Neuronal stem cell (in vitro differentiated cells): Measurements from ENCODE around the gene DLG5.

Source experiments
- DNase-seq: peaks from one replicate; pipeline ENCODE4 v3.0.0-alpha.2; 2013; ENCODE audit warnings: low spot score
- H2AFZ ChIP-seq: one replicate; pipeline ENCODE4 v1.6.1; 2013; ENCODE audit warnings: mild to moderate bottlenecking, low read length, inconsistent platforms
- H2AK5ac ChIP-seq: 2 replicates; pipeline ENCODE4 v1.6.1; 2013; ENCODE audit warnings: low read depth, mild to moderate bottlenecking, inconsistent platforms, low read length, moderate library complexity, mixed read lengths
- H2BK120ac ChIP-seq: 2 replicates; pipeline ENCODE4 v1.6.1; 2013; ENCODE audit warnings: low read depth, mild to moderate bottlenecking, inconsistent platforms, low read length, moderate library complexity, mixed read lengths
- H2BK12ac ChIP-seq: one replicate; pipeline ENCODE4 v1.6.1; 2013; ENCODE audit warnings: low read length, inconsistent platforms
- H2BK15ac ChIP-seq: 2 replicates; pipeline ENCODE4 v1.6.1; 2013; ENCODE audit warnings: mild to moderate bottlenecking, low read length, inconsistent platforms, mixed read lengths
- H2BK5ac ChIP-seq: one replicate; pipeline ENCODE4 v1.6.1; 2013; ENCODE audit warnings: inconsistent platforms, mild to moderate bottlenecking, low read length, moderate library complexity
- H3K14ac ChIP-seq: one replicate; pipeline ENCODE4 v1.6.1; 2013; ENCODE audit warnings: low read length, inconsistent platforms
- H3K18ac ChIP-seq: 2 replicates; pipeline ENCODE4 v1.6.1; 2013; ENCODE audit warnings: low read length, inconsistent platforms
- H3K23ac ChIP-seq: 2 replicates; pipeline ENCODE4 v1.6.1; 2013; ENCODE audit warnings: low read depth, mild to moderate bottlenecking, mixed read lengths, low read length, inconsistent platforms; ENCODE audit not compliant: poor library complexity
- H3K27ac ChIP-seq: replicated peaks from 3 replicates; pipeline ENCODE4 v1.5.1; 2013; ENCODE audit warnings: low read length, inconsistent platforms
- H3K27me3 ChIP-seq, 3 experiments: 2 replicates each; pipeline ENCODE4 v1.6.1; 2013; ENCODE audit warnings: low read length in 3 of 3, mild to moderate bottlenecking in 2 of 3, inconsistent platforms in 1 of 3, low read depth in 1 of 3, mixed read lengths in 1 of 3, moderate library complexity in 1 of 3; ENCODE audit not compliant: control insufficient read depth in 3 of 3, insufficient read depth in 3 of 3
- H3K36me3 ChIP-seq, 2 donors: replicated peaks in 1 of 2; 2 replicates each; pipeline ENCODE4 v1.6.1; 2013; ENCODE audit warnings: low read length in 2 of 2; ENCODE audit not compliant: control insufficient read depth in 2 of 2, insufficient read depth in 2 of 2
- H3K4ac ChIP-seq: 2 replicates; pipeline ENCODE4 v1.6.1; 2013; ENCODE audit warnings: inconsistent platforms, mild to moderate bottlenecking, low read length, moderate library complexity
- H3K4me1 ChIP-seq, 2 donors: 1 replicate in 1 of 2; 2 replicates in 1 of 2; pipeline ENCODE4 v1.6.1; 2013; ENCODE audit warnings: low read length in 2 of 2, low read depth in 1 of 2; ENCODE audit not compliant: control insufficient read depth in 2 of 2, insufficient read depth in 1 of 2
- H3K4me2 ChIP-seq: one replicate; pipeline ENCODE4 v1.6.1; 2013; ENCODE audit warnings: mild to moderate bottlenecking, low read length, inconsistent platforms; ENCODE audit not compliant: insufficient read depth, poor library complexity, severe bottlenecking
- H3K4me3 ChIP-seq, 2 donors: 2 replicates each; pipeline ENCODE4 v1.5.1; 2013; ENCODE audit warnings: low read length in 2 of 2, mild to moderate bottlenecking in 2 of 2, inconsistent platforms in 1 of 2, moderate library complexity in 1 of 2
- H3K79me1 ChIP-seq: one replicate; pipeline ENCODE4 v1.6.1; 2013; ENCODE audit warnings: low read depth, mild to moderate bottlenecking, inconsistent platforms, low read length, moderate library complexity
- H3K9ac ChIP-seq: one replicate; pipeline ENCODE4 v1.6.1; 2013; ENCODE audit warnings: mild to moderate bottlenecking, low read depth, low read length, inconsistent platforms; ENCODE audit not compliant: poor library complexity
- H3K9me3 ChIP-seq, 2 donors: replicated peaks in 1 of 2; 2 replicates each; pipeline versions ENCODE3 to v1.6.1; 2013; ENCODE audit warnings: low read length in 2 of 2, mild to moderate bottlenecking in 2 of 2, inconsistent platforms in 1 of 2, low read depth in 1 of 2, mixed read lengths in 1 of 2, moderate library complexity in 1 of 2; ENCODE audit not compliant: control insufficient read depth in 2 of 2, insufficient read depth in 1 of 2
- H4K8ac ChIP-seq: one replicate; pipeline ENCODE4 v1.6.1; 2013; ENCODE audit warnings: low read depth, mild to moderate bottlenecking, inconsistent platforms, low read length, moderate library complexity
- H4K91ac ChIP-seq: one replicate; pipeline ENCODE4 v1.6.1; 2013; ENCODE audit warnings: low read length, low read depth, mild to moderate bottlenecking, inconsistent platforms; ENCODE audit not compliant: poor library complexity
- WGBS, 2 donors: extraction: QIAGEN DNeasy Blood & Tissue Kit; methylation state at CpG; one replicate each; pipeline ENCODE4 v1.1.7; 2013; ENCODE audit warnings: missing lambda C conversion rate in 2 of 2, mixed read lengths in 1 of 2; ENCODE audit not compliant: insufficient read length in 2 of 2, insufficient replicate concordance in 1 of 2; ENCODE audit errors: extremely low coverage in 2 of 2; 5-methylcytosine and 5-hydroxymethylcytosine counted together

Gene DLG5

DNA sequence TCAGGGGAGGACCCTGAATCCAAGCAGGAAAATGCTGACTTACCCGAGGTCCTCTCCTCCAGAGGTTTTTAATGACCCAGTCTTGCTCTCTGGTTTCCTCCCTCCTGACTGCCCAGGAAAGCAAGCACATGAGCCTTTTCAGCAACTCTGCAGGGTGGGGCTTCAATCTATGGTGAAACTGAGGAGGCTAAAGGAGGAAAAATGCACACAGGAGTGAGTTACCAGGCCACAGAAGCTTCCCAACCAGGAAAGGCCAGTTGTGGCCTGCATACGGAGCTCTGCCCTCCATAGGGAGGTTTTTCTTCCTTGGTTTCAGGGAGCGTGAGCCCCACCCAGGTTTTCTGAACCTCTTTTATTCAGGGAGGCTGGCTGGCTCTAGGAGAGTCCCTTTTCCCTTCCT lies 14.1 kb upstream of the DLG5 start:
- Histone ChIP-seq H3K27me3 (no peaks in the 10 kb centered on the region), H3K4me1 (peaks cover 3 to 5% of the 10 kb centered on the region in 2 donors), H3K23ac (no peak overlapping the region), H2BK5ac (no peak overlapping the region), H2AK5ac (no peak overlapping the region), H3K9me3 (no peaks in the 10 kb centered on the region), H2BK120ac (no peak overlapping the region), H2BK12ac (no peak overlapping the region), H2AFZ (peak overlapping the region; percentile 63), H3K4ac (no peak overlapping the region), H3K9ac (no peak overlapping the region), H3K4me2 (no peak overlapping the region), H4K8ac (no peak overlapping the region), H3K14ac (no peak overlapping the region), H3K79me1 (no peaks in the 10 kb centered on the region), H3K27ac (no peak overlapping the region), H3K36me3 (no peaks in the 10 kb centered on the region), H4K91ac (no peak overlapping the region), H3K18ac (no peak overlapping the region), H2BK15ac (no peak overlapping the region), H3K4me3 (no peak overlapping the region)
- DNase-seq, result no peak
- WGBS, 2 donors, result no CpG with 5 or more reads among the region's 3 CpGs

DNA sequence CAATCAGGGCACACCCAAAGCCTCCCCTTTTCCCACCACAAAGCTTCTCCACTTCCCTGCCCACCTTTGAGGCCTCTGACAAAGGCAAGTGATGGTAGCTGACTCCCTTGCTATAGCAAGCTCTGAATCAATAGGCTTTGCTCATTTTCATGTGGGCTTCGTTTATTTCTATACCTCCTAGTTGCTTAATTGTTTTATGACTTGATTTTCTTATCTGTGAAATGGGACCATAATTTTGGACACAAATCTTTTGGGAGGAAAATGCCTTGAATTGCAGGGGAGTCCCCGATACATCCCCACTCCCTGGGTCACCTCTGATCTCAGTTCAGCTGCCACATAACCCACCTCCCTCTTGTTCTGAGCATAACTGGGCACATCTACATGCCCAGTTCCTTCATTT lies 13.7 kb upstream of the DLG5 start:
- no peak overlapping the region for H3K4me2 ChIP-seq
- no CpG with 5 or more reads among the region's 2 CpGs for WGBS, 2 donors
- no peaks in the 10 kb centered on the region for H3K36me3 ChIP-seq
- H3K27me3 ChIP-seq, result no peaks in the 10 kb centered on the region
- H3K23ac ChIP-seq, result no peak overlapping the region
- no peak overlapping the region for H3K4me3 ChIP-seq
- H3K79me1 ChIP-seq, result no peaks in the 10 kb centered on the region
- no peak overlapping the region for H4K8ac ChIP-seq
- H2BK12ac ChIP-seq, result no peak overlapping the region
- H3K14ac ChIP-seq, result no peak overlapping the region
- H3K27ac ChIP-seq, result no peak overlapping the region
- no peak overlapping the region for H2BK5ac ChIP-seq
- no peak overlapping the region for H3K9ac ChIP-seq
- peaks cover 0 to 2% of the 10 kb centered on the region in 2 donors for H3K9me3 ChIP-seq
- no peak overlapping the region for H2AK5ac ChIP-seq
- peaks cover 3 to 5% of the 10 kb centered on the region in 2 donors for H3K4me1 ChIP-seq
- H2BK15ac ChIP-seq, result no peak overlapping the region
- no peak overlapping the region for H3K18ac ChIP-seq
- DNase-seq, result no peak
- H4K91ac ChIP-seq, result no peak overlapping the region
- H2BK120ac ChIP-seq, result no peak overlapping the region
- no peak overlapping the region for H3K4ac ChIP-seq
- H2AFZ ChIP-seq, result no peak overlapping the region

DNA sequence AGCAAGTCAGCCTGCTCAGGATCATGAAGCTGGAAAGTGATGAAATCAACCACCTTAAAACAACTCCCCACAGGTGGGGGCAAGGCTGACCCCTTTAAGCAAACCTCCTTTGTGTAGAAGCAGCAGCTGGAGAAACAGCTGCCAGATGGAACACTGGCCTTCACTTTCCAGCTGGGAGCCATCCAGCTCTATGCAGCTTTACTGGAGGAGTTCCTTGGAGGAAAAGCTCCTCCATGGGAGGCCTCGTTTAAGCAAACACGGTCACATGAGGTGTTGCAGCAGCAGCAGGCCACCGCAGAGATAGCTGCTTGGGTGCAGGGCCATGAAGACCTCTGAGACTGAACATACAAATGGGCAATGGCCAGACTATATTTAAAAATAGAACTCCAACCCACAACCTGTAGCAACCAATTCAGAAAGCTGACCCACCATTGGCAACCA lies 13.0 kb upstream of the DLG5 start:
- Histone ChIP-seq H3K14ac (no peak overlapping the region), H3K18ac (no peak overlapping the region), H3K79me1 (no peaks in the 10 kb centered on the region), H3K27ac (no peak overlapping the region), H4K91ac (no peak overlapping the region), H2AK5ac (no peak overlapping the region), H2BK15ac (peak overlapping the region; percentile 10), H2AFZ (peak overlapping the region; percentile 76), H3K36me3 (no peaks in the 10 kb centered on the region), H3K9me3 (peaks cover 0 to 2% of the 10 kb centered on the region in 2 donors), H3K4me3 (no peak overlapping the region), H3K4me1 (peaks cover 3 to 5% of the 10 kb centered on the region in 2 donors), H3K27me3 (no peaks in the 10 kb centered on the region), H3K9ac (no peak overlapping the region), H3K23ac (no peak overlapping the region), H3K4me2 (no peak overlapping the region), H2BK5ac (no peak overlapping the region), H3K4ac (no peak overlapping the region), H2BK12ac (no peak overlapping the region), H4K8ac (no peak overlapping the region), H2BK120ac (no peak overlapping the region)
- no CpG with 5 or more reads among the region's 3 CpGs for WGBS, 2 donors
- DNase-seq, result no peak

DNA sequence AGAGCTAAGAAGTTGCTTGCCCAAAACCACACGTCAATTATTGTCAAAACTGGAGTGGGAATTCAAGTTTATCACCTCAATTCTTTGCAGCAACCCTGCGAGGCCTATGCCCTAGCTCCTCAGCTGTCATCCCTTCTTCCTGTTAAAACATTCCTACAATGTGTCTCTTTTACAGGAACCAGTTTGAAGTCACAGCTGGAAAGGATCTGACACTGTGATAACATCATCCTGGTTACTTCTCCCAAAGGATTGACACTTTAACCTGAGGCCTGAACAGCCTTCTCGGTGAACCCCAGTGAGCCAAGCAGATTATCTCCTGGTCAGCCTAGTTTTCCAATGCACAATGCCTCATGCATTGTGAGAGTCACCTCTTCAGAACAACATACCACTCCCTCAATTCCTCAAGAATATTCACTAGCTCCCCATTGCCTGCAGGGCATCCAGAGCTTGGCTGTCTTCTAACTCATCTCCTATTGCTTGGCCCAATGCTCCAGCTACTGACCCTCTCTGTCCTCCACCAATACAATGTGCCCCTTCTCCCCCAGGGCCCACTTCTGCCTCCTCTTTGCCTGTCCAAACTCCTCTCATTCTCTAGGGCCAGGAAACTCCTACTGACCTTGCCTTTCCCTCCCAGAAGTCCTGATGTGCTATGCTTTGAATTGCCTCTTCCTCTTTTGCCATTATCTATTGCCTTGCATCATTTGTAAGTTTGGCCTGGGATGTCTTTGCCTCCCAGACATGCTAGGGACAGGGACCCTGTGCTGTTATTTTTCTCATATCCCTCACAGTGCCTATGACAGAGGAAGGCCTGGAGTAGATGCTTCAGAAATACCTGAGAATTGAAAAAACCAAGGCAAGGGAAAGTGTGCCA lies 10.4 kb upstream of the DLG5 start:
- Histone ChIP-seq H3K14ac (no peak overlapping the region), H2AFZ (no peak overlapping the region), H2BK15ac (no peak overlapping the region), H3K18ac (no peak overlapping the region), H2BK12ac (no peak overlapping the region), H3K9ac (no peak overlapping the region), H2AK5ac (no peak overlapping the region), H4K91ac (no peak overlapping the region), H3K4me3 (no peak overlapping the region), H3K4me1 (peaks cover 0 to 3% of the 10 kb centered on the region in 2 donors), H3K36me3 (no peaks in the 10 kb centered on the region), H3K9me3 (peaks cover 0 to 2% of the 10 kb centered on the region in 2 donors), H2BK5ac (no peak overlapping the region), H3K4ac (no peak overlapping the region), H3K27me3 (no peaks in the 10 kb centered on the region), H4K8ac (no peak overlapping the region), H3K27ac (no peak overlapping the region), H3K79me1 (no peaks in the 10 kb centered on the region), H3K4me2 (no peak overlapping the region), H3K23ac (no peak overlapping the region), H2BK120ac (no peak overlapping the region)
- WGBS, 2 donors, result no CpG with 5 or more reads among the region's 3 CpGs
- DNase-seq, result no peak
